ENCODE results near the gene IRS4.

Gene IRS4

GRCh38 chrX:108736509-108737479 is at the start of gene IRS4:
IRS4 (minus strand) TSS chrX:108736563.
- DNase-seq, result peak; percentile 73

GRCh38 chrX:108772549-108772948 is 36.2 kb upstream of the IRS4 start:
- no peak for DNase-seq

GRCh38 chrX:108763559-108763958 is 27.2 kb upstream of the IRS4 start:
- no peak for DNase-seq

- no peak for DNase-seq
Measured at GRCh38 chrX:108740299-108740774, 4.0 kb upstream of the IRS4 start.

GRCh38 chrX:108737754-108738153 is 1.4 kb upstream of the IRS4 start:
- no peak for DNase-seq

GRCh38 chrX:108735679-108736508 is 469 bp downstream of the IRS4 start:
- DNase-seq, result peak; percentile 2

- peak; percentile 29 for DNase-seq
Measured at GRCh38 chrX:108735091-108735678, 1.2 kb downstream of the IRS4 start.

GRCh38 chrX:108734426-108734825 is 1.9 kb downstream of the IRS4 start:
- DNase-seq, result no peak

- peak; percentile 4 for DNase-seq
Measured at GRCh38 chrX:108732630-108733321, 3.6 kb downstream of the IRS4 start.

- no peak for DNase-seq
Measured at GRCh38 chrX:108731153-108731552, 5.2 kb downstream of the IRS4 start.

GRCh38 chrX:108726748-108727147 is 9.6 kb downstream of the IRS4 start:
- DNase-seq, result no peak

GRCh38 chrX:108722561-108722960 is 13.8 kb downstream of the IRS4 start:
- DNase-seq, result no peak

- no peak for DNase-seq
Measured at GRCh38 chrX:108712886-108713285, 23.5 kb downstream of the IRS4 start.

- DNase-seq, result no peak
Measured at GRCh38 chrX:108704839-108705238, 31.5 kb downstream of the IRS4 start.

GRCh38 chrX:108702530-108702929 is 33.8 kb downstream of the IRS4 start:
- DNase-seq, result no peak

- DNase-seq, result no peak
Measured at GRCh38 chrX:108701633-108702032, 34.7 kb downstream of the IRS4 start.

GRCh38 chrX:108699368-108699767 is 37.0 kb downstream of the IRS4 start:
- no peak for DNase-seq

- DNase-seq, result no peak
Measured at GRCh38 chrX:108696690-108697089, 39.7 kb downstream of the IRS4 start.

Data from NCI-H510A (cell line).